ENCODE results near the gene LIN7C. TPM values are rescaled to one million over a fixed set of nuclear protein-coding genes. Genes with fewer than 3 reads are reported as not detected.

LIN7C gene
- total RNA-seq, 1 experiment from 2014 or later: 39.8 TPM

DNA sequence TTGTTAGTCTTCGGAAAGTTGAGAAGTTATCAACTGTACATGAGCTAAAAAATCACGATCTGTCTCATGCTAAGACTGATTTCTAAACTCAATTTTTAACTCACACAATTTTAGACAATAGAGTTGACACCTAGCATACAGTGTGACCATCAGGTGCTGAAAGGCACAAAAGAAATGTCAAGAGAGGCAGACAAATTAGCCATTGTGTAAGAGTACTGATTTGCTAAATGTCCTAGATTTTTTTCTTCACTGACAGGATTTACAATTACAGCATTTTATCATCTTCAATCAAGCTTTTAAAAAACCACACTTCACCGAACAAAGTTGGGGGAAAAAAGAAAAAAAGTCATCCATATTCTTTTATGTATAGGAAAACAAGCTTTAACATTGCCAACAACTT, 40.9 kb downstream of the LIN7C start:
- H3K27me3 Mint-ChIP-seq (ENCODE audit: insufficient read depth, unreplicated experiment): no peaks in the 10 kb centered on the region
- TF ChIP-seq, protein P1, sequence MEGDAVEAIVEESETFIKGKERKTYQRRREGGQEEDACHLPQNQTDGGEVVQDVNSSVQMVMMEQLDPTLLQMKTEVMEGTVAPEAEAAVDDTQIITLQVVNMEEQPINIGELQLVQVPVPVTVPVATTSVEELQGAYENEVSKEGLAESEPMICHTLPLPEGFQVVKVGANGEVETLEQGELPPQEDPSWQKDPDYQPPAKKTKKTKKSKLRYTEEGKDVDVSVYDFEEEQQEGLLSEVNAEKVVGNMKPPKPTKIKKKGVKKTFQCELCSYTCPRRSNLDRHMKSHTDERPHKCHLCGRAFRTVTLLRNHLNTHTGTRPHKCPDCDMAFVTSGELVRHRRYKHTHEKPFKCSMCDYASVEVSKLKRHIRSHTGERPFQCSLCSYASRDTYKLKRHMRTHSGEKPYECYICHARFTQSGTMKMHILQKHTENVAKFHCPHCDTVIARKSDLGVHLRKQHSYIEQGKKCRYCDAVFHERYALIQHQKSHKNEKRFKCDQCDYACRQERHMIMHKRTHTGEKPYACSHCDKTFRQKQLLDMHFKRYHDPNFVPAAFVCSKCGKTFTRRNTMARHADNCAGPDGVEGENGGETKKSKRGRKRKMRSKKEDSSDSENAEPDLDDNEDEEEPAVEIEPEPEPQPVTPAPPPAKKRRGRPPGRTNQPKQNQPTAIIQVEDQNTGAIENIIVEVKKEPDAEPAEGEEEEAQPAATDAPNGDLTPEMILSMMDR (IDR thresholded peaks at IDR 0.05; ENCODE audit: insufficient read depth in 1 of 2, low read depth in 1 of 2, low read length in 1 of 2, severe bottlenecking in 1 of 2, unreplicated experiment in 1 of 2): no peak
- peaks cover 51% of the 10 kb centered on the region for H3K4me1 ChIP-seq
- H3K9me3 ChIP-seq: no peaks in the 10 kb centered on the region
- no TSS peak for BruUV-seq (replicated peaks)
- no peaks in the 10 kb centered on the region; the same call in none of the 2 replicates for H3K36me3 ChIP-seq (ENCODE audit: control insufficient read depth, insufficient read depth, low read length)
- no peak for DNase-seq
- no peaks in the 10 kb centered on the region for H3K27me3 ChIP-seq (replicated peaks; ENCODE audit: control insufficient read depth, insufficient read depth, low read length)
- no peak overlapping the region for H3K4me3 Mint-ChIP-seq (ENCODE audit: unreplicated experiment)
- H3K27ac Mint-ChIP-seq (ENCODE audit: unreplicated experiment): no peak overlapping the region
- intact Hi-C loops (cut with micrococcal nuclease; ENCODE audit: unreplicated experiment): no loop called here
- POLR2A ChIA-PET: no interaction called here
- H3K36me3 Mint-ChIP-seq (ENCODE audit: insufficient read depth, unreplicated experiment): no peaks in the 10 kb centered on the region
- peaks cover 29% of the 10 kb centered on the region for H3K4me1 Mint-ChIP-seq (ENCODE audit: low read depth, unreplicated experiment)
- H3K9me3 Mint-ChIP-seq (ENCODE audit: unreplicated experiment): no peaks in the 10 kb centered on the region
- CTCF ChIA-PET: interaction anchor here (1.3 kb wide), 1 partner anchor 20 kb away, joined by 4 read pairs; no protein-coding TSS in a partner anchor
- H3K4me3 ChIP-seq (ENCODE audit: low read depth, low read length): no peak overlapping the region

DNA sequence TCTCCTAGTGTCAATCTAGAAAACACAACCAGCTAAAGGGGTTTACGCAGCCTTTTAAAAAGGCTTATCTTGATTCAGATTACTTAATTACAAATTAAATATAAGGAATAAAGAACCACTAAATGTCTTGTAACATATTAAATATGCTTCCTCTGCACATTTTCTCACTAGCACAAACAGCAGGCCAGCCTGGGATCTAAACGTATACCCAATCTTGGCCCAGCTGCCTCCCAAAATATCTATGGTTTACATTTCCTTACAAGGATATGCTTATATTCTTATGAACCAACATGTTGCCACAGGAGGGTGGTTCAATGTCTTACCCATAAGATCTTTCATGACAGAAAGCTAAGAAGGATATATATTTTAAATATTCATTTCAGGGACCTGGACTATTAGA, 41.7 kb downstream of the LIN7C start:
- POLR2A ChIA-PET: interaction anchor here (1.0 to 1.2 kb wide), 2 partner anchors 8 to 69 kb away, joined by 5 to 17 read pairs; partner anchors contain the start of gene LGR4
- peaks cover 33% of the 10 kb centered on the region for H3K4me1 Mint-ChIP-seq (ENCODE audit: low read depth, unreplicated experiment)

DNA sequence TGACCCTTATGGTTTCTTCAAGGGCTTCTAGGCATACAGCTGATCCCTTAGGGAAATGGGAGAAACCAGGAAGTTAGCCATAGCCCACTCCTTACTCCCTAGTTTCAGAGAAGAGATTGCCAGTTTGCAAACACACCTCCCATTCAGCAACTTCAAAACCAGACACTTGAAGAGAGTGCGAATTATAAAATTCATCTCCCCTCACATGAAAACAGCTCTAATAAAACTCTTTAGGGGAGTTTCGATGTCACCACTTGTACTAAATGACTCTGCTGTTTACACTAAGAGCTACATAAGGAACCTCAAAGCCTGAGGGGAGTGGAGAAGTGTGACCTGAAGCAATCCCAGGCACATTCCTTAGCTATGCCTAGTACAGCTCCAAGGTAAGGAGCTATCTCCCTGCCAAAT, 42.3 kb downstream of the LIN7C start:
- no peaks in the 10 kb centered on the region for H3K9me3 ChIP-seq
- CTCF ChIA-PET: interaction anchor here (0.6 to 0.8 kb wide), 2 partner anchors 8 to 69 kb away, joined by 3 read pairs; no protein-coding TSS in a partner anchor
- POLR2A ChIA-PET: interaction anchor here (1.0 to 1.2 kb wide), 2 partner anchors 8 to 69 kb away, joined by 5 to 17 read pairs; partner anchors contain the start of gene LGR4
- no peaks in the 10 kb centered on the region; the same call in none of the 2 replicates for H3K36me3 ChIP-seq (ENCODE audit: control insufficient read depth, insufficient read depth, low read length)
- no peak overlapping the region for H3K4me3 ChIP-seq (ENCODE audit: low read depth, low read length)
- H3K9me3 Mint-ChIP-seq (ENCODE audit: unreplicated experiment): no peaks in the 10 kb centered on the region
- no peaks in the 10 kb centered on the region for H3K27me3 Mint-ChIP-seq (ENCODE audit: insufficient read depth, unreplicated experiment)
- H3K27ac Mint-ChIP-seq (ENCODE audit: unreplicated experiment): peak overlapping the region; percentile 91
- TF ChIP-seq, protein P1 (IDR thresholded peaks at IDR 0.05; ENCODE audit: insufficient read depth in 1 of 2, low read depth in 1 of 2, low read length in 1 of 2, severe bottlenecking in 1 of 2, unreplicated experiment in 1 of 2): no peak
- no peaks in the 10 kb centered on the region for H3K27me3 ChIP-seq (replicated peaks; ENCODE audit: control insufficient read depth, insufficient read depth, low read length)
- no peaks in the 10 kb centered on the region for H3K36me3 Mint-ChIP-seq (ENCODE audit: insufficient read depth, unreplicated experiment)
- BruUV-seq (replicated peaks): no TSS peak
- peak overlapping the region; percentile 63 for H3K4me3 Mint-ChIP-seq (ENCODE audit: unreplicated experiment)
- peaks cover 34% of the 10 kb centered on the region for H3K4me1 Mint-ChIP-seq (ENCODE audit: low read depth, unreplicated experiment)
- peaks cover 40% of the 10 kb centered on the region for H3K4me1 ChIP-seq
- DNase-seq: peak in 1 of 2 experiments; percentile 30
- intact Hi-C loops (cut with micrococcal nuclease; ENCODE audit: unreplicated experiment): no loop called here

More for the DNA sequence above, 41.7 kb downstream of the LIN7C start:
- Mint-ChIP-seq H3K27me3 (ENCODE audit: insufficient read depth, unreplicated experiment) (no peaks in the 10 kb centered on the region), H3K4me3 (ENCODE audit: unreplicated experiment) (no peak overlapping the region), H3K27ac (ENCODE audit: unreplicated experiment) (no peak overlapping the region), H3K9me3 (ENCODE audit: unreplicated experiment) (no peaks in the 10 kb centered on the region), H3K36me3 (ENCODE audit: insufficient read depth, unreplicated experiment) (no peaks in the 10 kb centered on the region)
- DNase-seq: no peak
- BruUV-seq (replicated peaks): no TSS peak
- intact Hi-C loops (cut with micrococcal nuclease; ENCODE audit: unreplicated experiment): no loop called here
- Histone ChIP-seq H3K4me3 (ENCODE audit: low read depth, low read length) (no peak overlapping the region), H3K4me1 (peaks cover 46% of the 10 kb centered on the region), H3K27me3 (replicated peaks; ENCODE audit: control insufficient read depth, insufficient read depth, low read length) (no peaks in the 10 kb centered on the region), H3K36me3 (ENCODE audit: control insufficient read depth, insufficient read depth, low read length) (no peaks in the 10 kb centered on the region; the same call in none of the 2 replicates), H3K9me3 (no peaks in the 10 kb centered on the region)
- CTCF ChIA-PET: interaction anchor here (0.6 to 1.3 kb wide), 3 partner anchors 9 to 69 kb away, joined by 3 to 4 read pairs (median 3); no protein-coding TSS in a partner anchor
- TF ChIP-seq, protein P1 (IDR thresholded peaks at IDR 0.05; ENCODE audit: insufficient read depth in 1 of 2, low read depth in 1 of 2, low read length in 1 of 2, severe bottlenecking in 1 of 2, unreplicated experiment in 1 of 2): no peak
